ENCODE data around the gene KMT2C. TPM values are rescaled to one million over a fixed set of nuclear protein-coding genes. Genes with fewer than 3 reads are reported as not detected.
"Not testable (repeated sequence)": the region's sequence is repeated elsewhere in the genome, so short reads cannot be mapped to it uniquely, and the experiment has no call there.

The KMT2C gene
- total RNA-seq, 1 experiment from 2014 or later = 18.9 TPM

GRCh38 chr7:152402384-152403250, 33.2 kb downstream of the KMT2C start:
- DNase-seq (ENCODE audit: low read depth) = peak; percentile 65

- no peak for DNase-seq (ENCODE audit: low read depth)
These were observed 36.5 kb downstream of the KMT2C start for GRCh38 chr7:152399344-152399743.

GRCh38 chr7:152395112-152395511, 40.7 kb downstream of the KMT2C start:
- DNase-seq (ENCODE audit: low read depth) = peak; percentile 73

- peak; percentile 43 for DNase-seq (ENCODE audit: low read depth)
These were observed 41.6 kb downstream of the KMT2C start for GRCh38 chr7:152394214-152394613.

- no peak for DNase-seq (ENCODE audit: low read depth)
These were observed 43.5 kb downstream of the KMT2C start for GRCh38 chr7:152392254-152392653.

- peak; percentile 41 for DNase-seq (ENCODE audit: low read depth)
These were observed 49.6 kb downstream of the KMT2C start for GRCh38 chr7:152386136-152386764.

- DNase-seq (ENCODE audit: low read depth) = peak; percentile 41
These were observed 51.3 kb downstream of the KMT2C start for GRCh38 chr7:152384235-152385200.

- DNase-seq (ENCODE audit: low read depth) = peak; percentile 88
These were observed 52.2 kb downstream of the KMT2C start for GRCh38 chr7:152383341-152384234.

- peak; percentile 40 for DNase-seq (ENCODE audit: low read depth)
These were observed 53.6 kb downstream of the KMT2C start for GRCh38 chr7:152382244-152382643.

- not testable (repeated sequence) for DNase-seq (ENCODE audit: low read depth)
These were observed 54.7 kb downstream of the KMT2C start for GRCh38 chr7:152380931-152381578.

GRCh38 chr7:152378497-152378896, 57.3 kb downstream of the KMT2C start:
- DNase-seq (ENCODE audit: low read depth) = not testable (repeated sequence)

GRCh38 chr7:152376716-152377484, 58.9 kb downstream of the KMT2C start:
- not testable (repeated sequence) for DNase-seq (ENCODE audit: low read depth)

GRCh38 chr7:152370297-152370696, 65.5 kb downstream of the KMT2C start:
- DNase-seq (ENCODE audit: low read depth) = no peak

- DNase-seq (ENCODE audit: low read depth) = no peak
These were observed 66.3 kb downstream of the KMT2C start for GRCh38 chr7:152369518-152369917.

- no peak for DNase-seq (ENCODE audit: low read depth)
These were observed 68.6 kb downstream of the KMT2C start for GRCh38 chr7:152367170-152367569.

- DNase-seq (ENCODE audit: low read depth) = no peak
These were observed 69.1 kb downstream of the KMT2C start for GRCh38 chr7:152366662-152367061.

- DNase-seq (ENCODE audit: low read depth) = no peak
These were observed 69.7 kb downstream of the KMT2C start for GRCh38 chr7:152365982-152366603.

GRCh38 chr7:152363798-152364197, 72.0 kb downstream of the KMT2C start:
- DNase-seq (ENCODE audit: low read depth) = no peak

Data from M059J (cell line).